Mesothelial cell of epicardium (in vitro differentiated cells): ENCODE results near the gene CLEC14A. TPM values are rescaled to one million over a fixed set of nuclear protein-coding genes. Genes with fewer than 3 reads are reported as not detected.

ENCODE experiments used
- DNase-seq, 2 experiments: peaks; one replicate each; pipeline ENCODE4 v3.0.0; 2021; ENCODE audit warnings: low spot score in 2 of 2; ENCODE audit not compliant: unreplicated experiment in 2 of 2
- H3K27ac Mint-ChIP-seq: 2 replicates; pipeline ENCODE4 v1.8.0; 2021; ENCODE audit warnings: mixed read lengths
- H3K27me3 Mint-ChIP-seq: 2 replicates; pipeline ENCODE4 v1.8.0; 2021; ENCODE audit warnings: low read depth, mixed read lengths
- H3K36me3 Mint-ChIP-seq: 2 replicates; pipeline ENCODE4 v1.8.0; 2021; ENCODE audit warnings: mixed read lengths
- H3K4me1 Mint-ChIP-seq: 2 replicates; pipeline ENCODE4 v1.8.0; 2021; ENCODE audit warnings: mixed read lengths
- H3K4me3 Mint-ChIP-seq: 2 replicates; pipeline ENCODE4 v1.8.0; 2021; ENCODE audit warnings: mild to moderate bottlenecking, moderate library complexity, mixed read lengths
- H3K9me3 Mint-ChIP-seq: 2 replicates; pipeline ENCODE4 v1.8.0; 2021; ENCODE audit warnings: mixed read lengths
- total RNA-seq: library from RNA; stranded (reverse); gene quantifications from 3 replicates; pipeline ENCODE4 v1.2.1, GENCODE V29; 2021
- TF ChIP-seq, protein P1 (sequence below): fragments of 200-600 bp; sonication (generic); IDR thresholded peaks from one replicate; pipeline ENCODE4 v1.5.0; 2021; ENCODE audit warnings: antibody characterized with exemption; ENCODE audit not compliant: unreplicated experiment

Gene CLEC14A
- total RNA-seq, 1 donor from 2014 or later: 0.13 TPM

DNA sequence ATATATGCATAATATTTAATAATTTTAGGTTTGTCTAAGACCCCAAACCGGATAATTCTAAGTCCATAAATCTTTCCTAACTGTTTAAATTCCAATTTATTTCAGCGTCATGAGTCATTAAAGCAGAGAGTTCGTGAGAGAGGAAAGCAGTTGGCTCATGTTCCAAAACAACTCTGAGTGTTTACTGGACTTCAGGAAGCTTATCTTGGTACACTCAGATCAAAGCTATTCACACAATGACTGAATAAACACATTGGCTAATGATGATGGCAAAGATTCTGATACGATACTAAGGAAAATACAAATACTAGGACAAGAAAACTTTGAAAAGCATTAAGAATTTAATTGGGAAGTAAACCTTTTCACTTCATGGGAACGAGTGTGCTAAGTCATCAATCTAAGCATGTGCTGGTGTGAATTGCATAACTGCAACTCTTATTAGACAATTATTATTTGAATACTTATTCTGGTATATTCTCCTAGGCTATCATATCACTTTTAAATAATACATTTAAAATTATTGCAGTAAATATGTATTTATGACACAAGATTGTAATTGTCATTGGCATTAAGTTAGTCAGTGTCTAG lies 34.8 kb upstream of the CLEC14A start:
- TF ChIP-seq, protein P1, sequence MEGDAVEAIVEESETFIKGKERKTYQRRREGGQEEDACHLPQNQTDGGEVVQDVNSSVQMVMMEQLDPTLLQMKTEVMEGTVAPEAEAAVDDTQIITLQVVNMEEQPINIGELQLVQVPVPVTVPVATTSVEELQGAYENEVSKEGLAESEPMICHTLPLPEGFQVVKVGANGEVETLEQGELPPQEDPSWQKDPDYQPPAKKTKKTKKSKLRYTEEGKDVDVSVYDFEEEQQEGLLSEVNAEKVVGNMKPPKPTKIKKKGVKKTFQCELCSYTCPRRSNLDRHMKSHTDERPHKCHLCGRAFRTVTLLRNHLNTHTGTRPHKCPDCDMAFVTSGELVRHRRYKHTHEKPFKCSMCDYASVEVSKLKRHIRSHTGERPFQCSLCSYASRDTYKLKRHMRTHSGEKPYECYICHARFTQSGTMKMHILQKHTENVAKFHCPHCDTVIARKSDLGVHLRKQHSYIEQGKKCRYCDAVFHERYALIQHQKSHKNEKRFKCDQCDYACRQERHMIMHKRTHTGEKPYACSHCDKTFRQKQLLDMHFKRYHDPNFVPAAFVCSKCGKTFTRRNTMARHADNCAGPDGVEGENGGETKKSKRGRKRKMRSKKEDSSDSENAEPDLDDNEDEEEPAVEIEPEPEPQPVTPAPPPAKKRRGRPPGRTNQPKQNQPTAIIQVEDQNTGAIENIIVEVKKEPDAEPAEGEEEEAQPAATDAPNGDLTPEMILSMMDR: no peak
- no peaks in the 10 kb centered on the region for H3K4me1 Mint-ChIP-seq
- H3K27ac Mint-ChIP-seq: no peak overlapping the region
- no peaks in the 10 kb centered on the region for H3K36me3 Mint-ChIP-seq
- no peak for DNase-seq
- no peaks in the 10 kb centered on the region for H3K9me3 Mint-ChIP-seq
- peaks cover 7% of the 10 kb centered on the region for H3K27me3 Mint-ChIP-seq
- H3K4me3 Mint-ChIP-seq: no peak overlapping the region

DNA sequence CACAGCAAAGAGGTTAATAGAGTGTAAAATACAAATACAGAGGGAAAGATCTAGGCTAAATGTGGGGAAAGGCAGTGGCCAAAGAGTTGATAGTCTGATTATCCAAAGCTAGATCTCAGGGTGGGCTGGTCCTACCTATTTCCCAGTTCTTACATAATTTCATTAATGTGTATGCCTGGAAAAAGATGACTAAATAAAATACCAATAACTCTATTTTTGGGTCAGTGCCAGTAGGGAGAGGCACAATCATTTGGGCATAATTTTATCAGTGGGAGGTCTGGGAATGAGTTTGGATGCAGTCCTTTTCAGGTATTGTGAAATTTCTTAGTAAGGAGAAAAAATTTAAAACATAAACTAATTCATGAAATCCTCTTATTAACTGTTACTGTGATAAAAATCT lies 30.6 kb upstream of the CLEC14A start:
- Mint-ChIP-seq H3K4me3 (no peak overlapping the region), H3K27ac (no peak overlapping the region), H3K9me3 (peaks cover 6% of the 10 kb centered on the region), H3K27me3 (peaks cover 8% of the 10 kb centered on the region), H3K36me3 (no peaks in the 10 kb centered on the region), H3K4me1 (no peaks in the 10 kb centered on the region)
- no peak for DNase-seq
- TF ChIP-seq, protein P1: no peak

DNA sequence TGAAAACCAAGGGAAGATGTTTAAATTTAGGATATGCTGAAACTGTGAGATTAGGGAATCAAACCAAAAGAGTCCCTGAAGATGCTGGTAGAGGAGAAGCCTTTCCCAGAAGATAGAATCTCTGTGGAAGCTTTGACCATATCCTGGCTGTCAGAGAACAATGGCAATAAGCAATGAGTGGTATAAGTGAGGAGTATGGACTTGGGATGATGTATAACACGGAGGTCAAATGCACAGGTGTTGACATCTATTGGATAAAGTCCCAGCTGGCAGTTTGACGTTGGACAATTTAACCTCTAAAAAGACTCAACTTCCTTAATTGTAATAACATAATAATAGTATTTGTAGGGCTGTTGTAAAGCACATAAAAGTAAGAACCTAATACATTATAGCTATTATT lies 30.1 kb upstream of the CLEC14A start:
- no peaks in the 10 kb centered on the region for H3K4me1 Mint-ChIP-seq
- no peak overlapping the region for H3K27ac Mint-ChIP-seq
- peaks cover 8% of the 10 kb centered on the region for H3K27me3 Mint-ChIP-seq
- no peak for DNase-seq
- no peaks in the 10 kb centered on the region for H3K36me3 Mint-ChIP-seq
- TF ChIP-seq, protein P1: no peak
- peaks cover 6% of the 10 kb centered on the region for H3K9me3 Mint-ChIP-seq
- H3K4me3 Mint-ChIP-seq: no peak overlapping the region

DNA sequence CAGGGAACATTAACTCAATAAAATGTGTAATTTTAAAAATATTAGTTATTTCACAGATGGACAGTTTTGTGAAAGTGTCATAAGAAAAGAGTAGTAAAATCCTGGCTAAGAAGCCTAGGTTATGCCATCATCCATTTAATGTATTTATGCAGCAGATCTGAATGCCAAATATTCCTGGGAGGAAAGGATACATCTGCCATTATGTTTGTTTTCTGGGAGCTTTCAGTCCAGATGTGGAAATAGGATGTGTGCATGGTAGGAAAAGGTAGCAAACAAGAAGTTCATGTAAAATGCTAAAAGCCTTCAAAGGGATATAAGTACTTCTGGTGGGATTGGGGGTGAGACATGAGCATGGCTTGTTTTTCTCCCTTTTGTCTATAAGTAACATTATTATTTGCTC lies 27.0 kb upstream of the CLEC14A start:
- DNase-seq: no peak
- H3K27me3 Mint-ChIP-seq: peaks cover 8% of the 10 kb centered on the region
- no peak overlapping the region for H3K4me3 Mint-ChIP-seq
- H3K9me3 Mint-ChIP-seq: peaks cover 6% of the 10 kb centered on the region
- no peak overlapping the region for H3K27ac Mint-ChIP-seq
- H3K36me3 Mint-ChIP-seq: no peaks in the 10 kb centered on the region
- no peaks in the 10 kb centered on the region for H3K4me1 Mint-ChIP-seq
- TF ChIP-seq, protein P1: no peak

DNA sequence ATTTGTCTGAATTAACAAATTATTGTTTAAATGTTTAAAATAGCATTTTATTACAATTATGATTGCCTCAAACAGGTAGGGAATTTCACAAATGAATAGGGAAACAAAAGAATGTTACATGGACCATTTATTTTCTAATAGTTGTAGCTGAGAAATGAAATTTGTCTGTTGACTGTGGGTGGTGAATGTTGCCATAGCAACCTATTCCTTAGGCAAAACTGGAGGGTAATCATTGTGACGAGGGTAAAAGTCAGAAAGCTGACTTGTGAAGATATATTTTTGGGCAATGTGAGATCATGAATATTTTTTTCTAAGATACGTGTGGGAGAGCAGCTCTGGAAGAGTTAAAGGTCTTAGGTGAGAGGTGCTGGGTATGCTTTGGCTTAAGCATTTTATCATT lies 24.2 kb upstream of the CLEC14A start:
- no peak for DNase-seq
- TF ChIP-seq, protein P1: no peak
- no peaks in the 10 kb centered on the region for H3K4me1 Mint-ChIP-seq
- H3K27me3 Mint-ChIP-seq: peaks cover 18% of the 10 kb centered on the region
- H3K36me3 Mint-ChIP-seq: no peaks in the 10 kb centered on the region
- no peak overlapping the region for H3K27ac Mint-ChIP-seq
- no peak overlapping the region for H3K4me3 Mint-ChIP-seq
- peaks cover 6% of the 10 kb centered on the region for H3K9me3 Mint-ChIP-seq

DNA sequence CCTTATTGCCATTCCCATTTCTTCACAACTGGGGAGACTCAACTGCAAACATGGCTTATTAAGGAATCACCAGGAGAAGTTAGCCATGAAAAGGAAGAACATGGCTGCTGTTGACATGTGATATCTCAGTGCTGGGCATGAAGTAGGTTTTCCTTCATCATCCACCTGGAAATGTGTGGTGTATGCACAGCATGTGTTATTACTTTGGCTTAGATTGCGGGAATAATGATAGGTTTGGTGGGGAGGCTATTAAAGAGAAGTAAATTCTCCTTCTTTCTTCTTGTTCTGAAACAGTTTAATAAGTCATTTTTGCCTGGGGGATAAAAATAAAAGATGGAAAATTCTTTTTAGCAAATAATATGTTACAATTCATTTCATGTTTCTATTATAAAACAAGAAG lies 23.7 kb upstream of the CLEC14A start:
- Mint-ChIP-seq H3K27me3 (peaks cover 16% of the 10 kb centered on the region), H3K36me3 (no peaks in the 10 kb centered on the region), H3K4me1 (no peaks in the 10 kb centered on the region), H3K27ac (no peak overlapping the region), H3K9me3 (peaks cover 6% of the 10 kb centered on the region), H3K4me3 (no peak overlapping the region)
- TF ChIP-seq, protein P1: no peak
- no peak for DNase-seq
